ENCODE measurements around the gene MRFAP1L1. TPM values are rescaled to one million over a fixed set of nuclear protein-coding genes. Genes with fewer than 3 reads are reported as not detected.
A peak's percentile ranks its signal among the peaks of the same experiment; 100 is the strongest.

Gene MRFAP1L1
- total and polyA plus RNA-seq, 9 of the 15 experiments (the other 6 are each of a cell fraction or from before 2014, with no cell fraction given): 37.6 to 111 (median 83.8) TPM

GRCh38 chr4:6719611-6720179 is 10.0 kb upstream of the MRFAP1L1 start:
- BruUV-seq (replicated peaks): no TSS peak
- no peak overlapping the region for H3K4me2 ChIP-seq (ENCODE audit: insufficient read depth, low read length)
- no peak for ATAC-seq
- H3K36me3 ChIP-seq (ENCODE audit: control insufficient read depth, insufficient read depth, low read length): no peaks in the 10 kb centered on the region
- TF ChIP-seq ZNF121 (CRISPR knock-in tag; conservative IDR thresholded peaks at IDR 0.05) (peak; percentile 93), KDM1A (IDR thresholded peaks at IDR 0.05) (0 out of 4 replicates have a peak, but pooled peaks of 1 of the 2 experiments have one; percentile 15), IRF2 (CRISPR knock-in tag; IDR thresholded peaks at IDR 0.05) (no peak), ZNF592 (IDR thresholded peaks at IDR 0.05) (no peak)
- intact Hi-C loops (cut with micrococcal nuclease) (loop anchor here (1.0 to 2.0 kb wide), 4 partner anchors 44 to 363 kb away; partner anchors contain the start of gene GRPEL1), in situ Hi-C loops (cut with MboI) (loop anchor here (5.0 kb wide), 3 partner anchors 48 to 353 kb away; no protein-coding TSS in a partner anchor)
- peak in 1 of 4 experiments; percentile 7 for DNase-seq (ENCODE audit: extremely low read depth in 1 of 4, low spot score in 3 of 4)
- no peak for FAIRE-seq
- H3K79me2 ChIP-seq (ENCODE audit: control insufficient read depth, insufficient read depth, low read length): peaks cover 31% of the 10 kb centered on the region
- WGBS (ENCODE audit: insufficient coverage, low coverage, missing lambda C conversion rate): 48% methylated on average over 8 of the region's 8 CpGs
- H2AFZ ChIP-seq (ENCODE audit: low read depth, low read length): no peak overlapping the region
- peaks cover 17 to 37% of the 10 kb centered on the region in 2 experiments; a peak in 4 of 5 replicates for H3K4me1 ChIP-seq (replicated peaks in 1 of 2; ENCODE audit: control insufficient read depth in 2 of 2, insufficient read depth in 2 of 2, low read length in 2 of 2)
- H3K4me3 ChIP-seq: no peak overlapping the region
- no peak overlapping the region for H3K9ac ChIP-seq (ENCODE audit: insufficient read depth in 1 of 2, low read depth in 2 of 2, low read length in 2 of 2)
- H3K9me3 ChIP-seq (replicated peaks; ENCODE audit: control insufficient read depth, insufficient read depth, low read depth, low read length): no peaks in the 10 kb centered on the region
- CTCF ChIA-PET (ENCODE audit: low intra/inter-chr PET ratio): interaction anchor here (1.0 to 4.0 kb wide), 6 partner anchors 44 to 362 kb away, joined by 3 to 66 read pairs (median 12); partner anchors contain the start of gene KIAA0232
- H3K27ac ChIP-seq (ENCODE audit: extremely low read depth, low read depth, low read length): no peak overlapping the region
- H3K27me3 ChIP-seq (ENCODE audit: control insufficient read depth in 2 of 2, insufficient read depth in 2 of 2, low read length in 2 of 2): no peaks in the 10 kb centered on the region
- POLR2A ChIA-PET: interaction anchor here (0.5 to 1.5 kb wide), 5 partner anchors 10 to 193 kb away, joined by 3 to 4 read pairs (median 3); partner anchors contain the start of gene MRFAP1L1
- no peaks in the 10 kb centered on the region for H3K9me1 ChIP-seq (ENCODE audit: control insufficient read depth, insufficient read depth, low read length)
- H4K20me1 ChIP-seq (replicated peaks; ENCODE audit: control insufficient read depth, insufficient read depth, low read length): 0 out of 2 replicates have a peak, but pooled peaks cover 4% of the 10 kb centered on the region
